DMS114 treated with DMSO at 0.1 percent for 48 hours (cell line): ENCODE results near the gene SLC24A2.
"Not testable (repeated sequence)": the region's sequence is repeated elsewhere in the genome, so short reads cannot be mapped to it uniquely, and the experiment has no call there.

Experiments used
- DNase-seq: peaks from one replicate; lab custom pipeline; 2025; ENCODE audit not compliant: unreplicated experiment; lab: John Stamatoyannopoulos, UW

Gene SLC24A2

DNA sequence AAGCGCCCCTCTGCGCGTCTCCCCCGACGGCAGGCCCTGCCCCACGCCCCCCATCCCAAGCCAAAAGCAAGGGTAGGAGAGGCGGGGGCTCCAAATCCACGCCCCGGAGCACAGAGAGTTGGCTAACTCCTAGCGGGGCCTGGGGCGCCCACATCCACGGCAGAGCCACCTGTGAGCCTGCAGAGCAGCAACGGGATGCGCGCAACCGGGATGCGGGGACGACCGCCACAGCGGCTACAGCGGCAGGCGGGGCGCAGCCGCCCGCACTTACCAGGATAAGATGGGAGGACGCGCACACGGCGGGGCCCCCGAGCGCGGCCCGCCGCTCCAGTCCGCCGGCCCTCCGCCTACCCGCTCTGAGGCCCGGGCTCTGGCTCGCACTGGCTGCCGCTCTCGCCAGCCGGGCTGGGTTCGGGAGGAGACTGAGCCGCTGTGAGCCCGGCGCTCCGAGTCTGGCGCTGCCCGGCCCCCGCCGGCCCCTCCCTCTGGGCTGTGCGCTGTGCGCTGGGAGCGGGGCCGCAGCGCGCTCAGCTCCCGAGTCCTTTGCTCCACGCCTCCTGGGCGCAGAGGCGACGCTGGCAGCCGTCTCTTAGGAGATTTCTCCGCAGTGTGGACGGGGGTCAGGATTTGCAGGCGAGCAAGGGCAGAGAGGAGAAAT is at the start of gene SLC24A2:
Gene SLC24A2, minus strand, starts transcription at position 424 of the 658 bp plus-strand sequence.
- no peak for DNase-seq

- not testable (repeated sequence) for DNase-seq
Observed at GRCh38 chr9:19833331-19833730, 44.5 kb upstream of the SLC24A2 start.

DNA sequence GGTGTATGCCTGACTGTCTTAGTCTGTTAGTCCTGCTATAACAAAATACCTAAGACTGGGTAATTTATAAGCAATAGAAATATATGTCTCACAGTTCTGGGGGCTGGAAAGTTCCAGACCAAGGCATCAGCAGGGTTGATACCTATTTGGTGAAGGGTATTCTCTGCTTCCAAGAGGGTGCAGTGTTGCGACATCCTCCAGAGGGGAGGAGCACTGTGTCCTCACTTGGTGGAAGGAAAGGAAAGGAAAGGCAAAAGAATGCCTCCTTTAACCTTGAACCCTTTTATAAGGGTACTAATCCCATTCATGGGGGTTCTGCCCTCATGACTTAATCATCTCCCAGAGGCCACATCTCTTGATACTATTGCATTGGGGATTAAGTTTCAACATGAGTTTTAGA is 42.0 kb upstream of the SLC24A2 start:
- no peak for DNase-seq

DNA sequence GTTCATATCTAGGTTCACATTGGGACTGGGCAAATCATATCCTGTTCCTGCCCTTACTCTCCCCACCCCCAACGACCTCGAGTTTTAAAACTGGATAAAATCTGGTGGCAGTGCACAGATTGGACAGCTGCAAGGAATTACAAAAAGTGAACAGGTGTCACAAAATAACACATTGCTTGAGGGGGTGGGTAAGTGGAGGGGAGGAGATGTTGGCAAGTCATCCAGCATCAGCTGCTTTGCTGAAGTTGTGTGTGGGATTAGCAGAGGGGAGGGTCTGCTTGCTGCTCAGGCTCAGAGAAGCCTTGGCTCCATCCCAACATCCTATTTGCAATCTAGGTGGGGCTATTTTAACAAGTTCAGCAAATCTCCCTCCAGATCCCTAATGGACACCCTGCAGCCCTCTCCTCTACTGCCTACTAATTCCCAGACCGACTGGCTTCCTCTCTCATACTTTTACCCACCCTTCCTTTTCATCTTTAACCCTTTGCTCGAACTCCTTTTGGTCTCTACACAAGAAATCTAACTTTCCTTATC is 39.8 kb upstream of the SLC24A2 start:
- DNase-seq: no peak

DNA sequence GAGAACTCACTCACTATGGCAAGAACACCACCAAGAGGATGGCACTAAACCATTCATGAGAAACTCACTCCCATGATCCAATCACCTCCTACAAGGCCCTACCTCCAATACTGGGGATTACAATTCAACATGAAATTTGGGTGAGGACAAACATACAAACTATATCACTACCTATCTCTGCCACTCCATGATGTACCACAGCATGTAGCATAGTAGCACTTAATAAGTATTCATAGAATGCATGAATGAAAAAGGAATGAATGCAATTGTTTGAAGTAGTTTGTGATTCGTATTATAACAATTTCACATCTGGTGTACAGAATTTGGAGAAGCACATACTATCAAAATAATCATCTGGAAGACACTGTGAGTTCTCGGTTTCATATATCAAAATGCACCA is 27.9 kb upstream of the SLC24A2 start:
- no peak for DNase-seq

- no peak for DNase-seq
Observed at GRCh38 chr9:19812194-19812593, 23.4 kb upstream of the SLC24A2 start.

- no peak for DNase-seq
Observed at GRCh38 chr9:19809422-19810269, 20.8 kb upstream of the SLC24A2 start.

DNA sequence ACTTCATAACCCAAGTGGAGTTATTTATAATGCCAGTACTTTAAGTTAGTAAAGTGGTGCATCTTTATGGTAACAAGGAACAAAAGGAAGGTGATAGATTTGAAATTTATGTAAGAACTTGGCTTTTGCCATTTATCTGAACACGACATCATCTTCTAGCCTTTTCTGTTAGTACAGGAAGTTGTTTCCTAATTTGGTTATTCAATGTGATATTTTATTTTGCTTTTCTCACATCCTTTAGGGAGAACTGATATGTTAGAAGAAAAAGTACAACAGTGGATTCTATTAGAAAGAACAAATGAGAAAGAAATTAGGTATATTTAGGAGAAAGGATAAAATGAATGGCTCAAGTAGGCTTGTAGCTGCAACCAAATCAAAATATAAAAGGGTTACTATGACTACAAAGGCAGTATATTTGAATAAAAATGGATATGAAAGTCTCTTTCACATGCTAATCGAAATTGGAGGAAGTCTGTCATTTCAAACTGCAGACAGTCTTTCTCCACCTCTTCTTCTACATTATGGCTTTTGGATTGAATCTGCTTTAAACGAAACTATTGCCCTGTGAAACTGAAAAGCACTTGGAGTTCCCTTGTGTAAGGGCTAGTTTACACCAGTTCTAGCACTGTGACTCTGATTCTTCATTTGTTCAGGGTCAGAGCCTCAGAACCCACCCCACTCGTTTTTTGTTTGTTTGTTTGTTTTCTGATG is 18.5 kb upstream of the SLC24A2 start:
- DNase-seq: no peak

GRCh38 chr9:19804431-19804830 is 15.6 kb upstream of the SLC24A2 start:
- DNase-seq: no peak

DNA sequence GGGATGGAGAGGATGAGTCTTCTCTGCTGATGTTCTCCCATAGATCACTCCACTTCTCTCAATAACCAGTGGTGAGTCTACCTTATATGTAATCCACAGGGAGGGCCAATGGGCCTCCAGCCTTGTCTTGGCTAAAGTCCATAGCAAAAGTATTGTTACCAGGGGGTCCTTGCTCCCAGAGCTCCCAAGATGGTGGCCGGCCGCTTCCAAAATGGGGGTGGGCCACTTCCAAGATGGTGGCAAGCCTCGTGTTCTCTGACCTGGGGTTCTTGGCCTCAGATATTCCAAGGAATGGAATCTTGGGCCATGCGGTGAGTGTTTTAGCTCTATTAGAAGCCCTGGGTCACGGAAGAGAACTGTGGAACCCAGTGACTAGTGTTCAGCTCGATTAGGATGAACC is 12.0 kb upstream of the SLC24A2 start:
- no peak for DNase-seq

DNA sequence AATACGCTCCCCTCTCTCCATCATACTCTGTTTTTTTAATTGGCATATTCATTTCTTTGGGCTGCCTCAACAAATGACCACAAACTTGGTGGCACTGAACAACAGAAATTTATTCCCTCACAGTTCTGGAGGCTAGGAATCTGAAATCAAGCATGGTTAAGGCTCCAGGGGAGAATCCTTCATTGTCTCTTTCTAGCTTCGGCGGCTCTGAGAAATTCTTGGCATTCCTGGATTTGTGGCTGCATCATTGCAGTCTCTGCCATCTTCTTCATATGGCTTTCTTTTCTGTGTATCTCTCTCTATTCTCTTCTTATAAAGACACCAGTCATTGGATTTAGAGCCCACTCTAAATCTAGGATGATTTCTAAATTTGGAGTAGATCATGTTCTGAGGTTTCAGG is 10.9 kb upstream of the SLC24A2 start:
- DNase-seq: no peak

GRCh38 chr9:19788152-19788551 is 685 bp downstream of the SLC24A2 start:
- no peak for DNase-seq

DNA sequence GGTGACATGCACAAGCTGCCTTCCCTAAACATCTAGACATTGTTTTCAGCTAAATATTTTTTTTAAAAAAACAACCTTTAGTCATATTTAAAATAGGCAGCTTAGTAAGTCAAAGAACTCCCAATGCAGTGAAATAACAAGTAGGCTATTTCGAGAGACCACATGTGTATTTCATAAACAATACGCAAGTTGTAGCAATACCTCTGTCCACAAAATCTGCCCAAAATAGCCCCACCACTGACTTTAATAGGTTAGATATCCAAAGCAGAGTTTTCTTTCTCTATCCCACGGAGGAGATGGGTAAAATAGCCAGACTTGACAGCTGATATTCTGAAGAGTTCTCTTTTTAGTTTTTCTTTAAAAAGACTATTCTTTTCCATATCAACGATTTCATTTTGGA is 1.2 kb downstream of the SLC24A2 start:
- no peak for DNase-seq

DNA sequence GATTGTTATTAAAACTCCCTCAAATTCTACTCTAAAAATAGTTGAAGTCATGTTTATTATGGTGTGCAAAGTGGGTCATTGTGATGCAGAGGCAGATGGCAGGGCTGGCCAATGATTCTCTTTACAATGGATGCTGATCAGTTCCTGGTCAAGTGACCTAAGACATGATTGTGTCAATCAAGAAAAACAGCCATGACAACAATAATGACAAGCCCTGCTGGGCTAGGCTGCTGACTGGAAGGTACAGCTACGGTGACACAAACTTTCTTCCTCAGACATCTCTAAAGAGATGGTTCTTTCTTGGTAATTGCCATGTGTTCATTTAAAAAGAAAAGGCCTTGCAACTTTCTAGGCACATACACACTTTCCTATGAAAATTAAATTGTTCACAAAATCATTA is 3.6 kb downstream of the SLC24A2 start:
- DNase-seq: no peak

GRCh38 chr9:19784136-19784535 is 4.7 kb downstream of the SLC24A2 start:
- no peak for DNase-seq

- DNase-seq: no peak
Observed at GRCh38 chr9:19783500-19783899, 5.3 kb downstream of the SLC24A2 start.

DNA sequence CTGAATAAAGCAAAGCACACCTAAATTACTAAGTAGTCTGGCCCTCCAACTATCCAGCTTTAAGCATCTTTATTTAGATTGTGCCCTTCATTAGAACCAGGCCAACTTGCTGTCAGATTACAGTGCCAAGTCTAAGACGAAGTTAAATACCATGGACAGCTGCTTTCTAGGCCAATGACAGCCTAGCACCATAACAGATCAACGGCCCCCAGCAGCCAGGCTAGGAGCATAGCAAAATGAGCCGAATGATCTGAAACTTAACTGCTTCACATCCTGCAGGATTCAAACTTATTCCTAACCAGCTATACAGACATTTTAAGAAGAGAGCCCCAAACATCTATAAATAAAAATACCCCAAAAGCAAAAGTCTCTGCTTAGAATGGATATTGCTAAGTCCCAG is 6.8 kb downstream of the SLC24A2 start:
- DNase-seq: no peak

DNA sequence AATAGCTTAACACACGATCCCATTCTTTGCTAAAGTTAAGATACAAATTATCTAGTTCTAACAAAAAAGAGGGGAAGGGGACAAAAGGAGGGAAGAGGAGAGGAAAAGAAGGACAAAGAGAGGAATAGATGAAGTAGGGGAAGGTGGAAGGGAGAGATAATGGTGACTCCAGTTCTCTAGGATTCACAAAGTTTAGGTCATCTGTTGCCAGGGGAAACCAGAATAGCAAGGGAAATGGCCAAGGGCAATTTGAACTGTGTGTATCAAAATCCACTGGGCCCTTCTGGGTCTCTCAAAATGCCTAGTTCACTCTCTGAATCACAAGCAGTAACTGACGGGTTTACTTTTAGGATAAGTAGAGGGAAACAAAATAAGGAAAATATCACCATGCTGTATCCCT is 7.6 kb downstream of the SLC24A2 start:
- DNase-seq: no peak

- no peak for DNase-seq
Observed at GRCh38 chr9:19771446-19771845, 17.4 kb downstream of the SLC24A2 start.

DNA sequence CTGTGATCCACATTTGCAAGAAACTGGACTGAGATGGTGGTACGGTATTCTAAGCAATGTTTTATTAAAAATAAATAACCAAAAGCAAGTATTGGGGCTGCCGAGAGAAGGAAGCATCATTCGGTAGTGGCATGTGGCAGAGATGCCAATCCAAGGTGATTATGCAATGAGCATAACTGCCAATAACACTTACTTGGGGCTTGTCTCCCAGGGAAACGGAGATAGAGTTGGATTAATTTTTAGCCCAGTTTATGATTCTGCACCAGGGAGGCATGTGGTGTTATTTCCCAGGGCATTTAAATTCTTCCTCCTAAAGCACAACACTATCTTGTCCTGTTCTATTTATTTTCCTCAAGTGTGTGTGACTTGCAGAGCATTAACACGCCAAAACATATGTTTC is 17.9 kb downstream of the SLC24A2 start:
- no peak for DNase-seq

- DNase-seq: no peak
Observed at GRCh38 chr9:19769213-19769612, 19.6 kb downstream of the SLC24A2 start.

GRCh38 chr9:19768798-19769197 is 20.0 kb downstream of the SLC24A2 start:
- DNase-seq: no peak
